K562 (cell line): ENCODE data around the gene FH. TPM values are rescaled to one million over a fixed set of nuclear protein-coding genes. Genes with fewer than 3 reads are reported as not detected.

ENCODE experiments used
- ADNP ChIP-seq: fragments of 200-800 bp; sonication (Bioruptor generic); IDR thresholded peaks from 2 replicates; pipeline ENCODE4 v1.6.1; 2016; ENCODE audit warnings: missing genetic modification characterization, missing compliant biosample characterization
- AFF1 ChIP-seq, 2 experiments: fragments of 450-650 bp; IDR thresholded peaks; 2 replicates each; pipeline ENCODE4 v1.6.1; 2018; ENCODE audit warnings: mild to moderate bottlenecking in 2 of 2, low read depth in 1 of 2; ENCODE audit not compliant: partially characterized antibody in 2 of 2
- ATF2 ChIP-seq: sonication (generic); formaldehyde crosslinking; IDR thresholded peaks from 2 replicates; pipeline ENCODE4 v1.8.1; 2022; ENCODE audit warnings: missing genetic modification reagents
- EZH2 ChIP-seq: IDR thresholded peaks from 2 replicates; pipeline ENCODE4 v1.6.1; 2012; ENCODE audit warnings: low read depth, mild to moderate bottlenecking, inconsistent platforms, low read length, borderline replicate concordance
- HMG20A ChIP-seq: fragments of 450-650 bp; formaldehyde crosslinking; conservative IDR thresholded peaks from 2 replicates; pipeline ENCODE4 v1.4.0; 2020; ENCODE audit warnings: mild to moderate bottlenecking, mixed read lengths
- MEF2D ChIP-seq: conservative IDR thresholded peaks from 2 replicates; pipeline ENCODE4 v1.6.1; 2016; ENCODE audit warnings: low read depth, missing genetic modification characterization, missing compliant biosample characterization
- REST ChIP-seq, 2 experiments: fragments of 450-650 bp; formaldehyde crosslinking in 1 of 2; IDR thresholded peaks; 2 replicates each; pipeline versions ENCODE4 v1.4.0 to v1.6.1; 2014 to 2020; ENCODE audit warnings: mild to moderate bottlenecking in 2 of 2, borderline replicate concordance in 1 of 2, low read depth in 1 of 2
- VEZF1 ChIP-seq: fragments of 200-800 bp; sonication (Bioruptor generic); IDR thresholded peaks from 2 replicates; pipeline ENCODE4 v1.6.1; 2017; ENCODE audit warnings: missing genetic modification characterization, missing compliant biosample characterization
- ZNF24 ChIP-seq: fragments of 450-650 bp; IDR thresholded peaks from 2 replicates; pipeline ENCODE4 v1.6.1; 2016
- polyA plus RNA-seq, 8 experiments: library from polyadenylated mRNA; depleted of rRNA in 4 of 8; stranded (reverse) in 5 of 8; unstranded in 3 of 8; fragments of >200 nt; fragmentation: Nextera tagmentation in 2 of 8; fragmentation: Illumina TruSeq in 1 of 8; extraction: Ambion mirVana in 2 of 8; extraction: Trizol in 1 of 8; gene quantifications; 2 replicates each; pipeline versions ENCODE4 v1.2.1 to v1.2.3, GENCODE V29; 2011 to 2014; ENCODE audit warnings: inconsistent platforms in 1 of 8, missing spikeins in 1 of 8
- total RNA-seq, 7 experiments: library from RNA; depleted of rRNA in 6 of 7; stranded (reverse); fragments of >200 nt in 6 of 7; fragmentation: Illumina TruSeq in 2 of 7; extraction: Trizol in 2 of 7; gene quantifications; 2 replicates each; pipeline versions ENCODE4 v1.2.1 to v1.2.3, GENCODE V29; 2011 to 2021; ENCODE audit warnings: low replicate concordance in 1 of 7

Gene FH
- total and polyA plus RNA-seq, 9 of the 15 experiments (the other 6 are each of a cell fraction or from before 2014, with no cell fraction given) = 117 to 240 (median 211) TPM

GRCh38 chr1:241531195-241532161, 11.9 kb upstream of the FH start (continued):
- TF ChIP-seq EZH2 (no peak), ZNF24 (peak; percentile 46; the same call in 1 of the 2 replicates), VEZF1 (CRISPR knock-in tag) (peak; percentile 39; the same call in 1 of the 2 replicates), ATF2 (no peak), MEF2D (tag) (peak; percentile 91), AFF1 (IDR thresholded peaks at IDR 0.05; ENCODE audit: low read depth in 1 of 2, partially characterized antibody in 2 of 2) (peak in 1 of 2 experiments; percentile 17), HMG20A (CRISPR knock-in tag) (no peak), ADNP (tag) (peak; percentile 70), REST (IDR thresholded peaks at IDR 0.05; ENCODE audit: borderline replicate concordance) (peak; percentile 85; the same call in 1 of the 2 replicates), REST (CRISPR knock-in tag; IDR thresholded peaks at IDR 0.05; ENCODE audit: low read depth) (no peak)
